Hindlimb muscle (tissue), 1 donor: ENCODE results near the gene RPL28. TPM values are rescaled to one million over a fixed set of nuclear protein-coding genes. Genes with fewer than 3 reads are reported as not detected.

Experiments used
- DNase-seq: peaks from one replicate; pipeline ENCODE4 v3.0.0-alpha.2; 2013
- polyA plus RNA-seq: library from polyadenylated mRNA; unstranded; fragments of 120-200 nt; gene quantifications from one replicate; pipeline ENCODE4 v1.2.1, GENCODE V29; 2013; ENCODE audit not compliant: insufficient read length

The RPL28 gene
- polyA plus RNA-seq, 1 donor: 1,898 TPM

GRCh38 chr19:55373993-55374757 lies 11.6 kb upstream of the RPL28 start:
- DNase-seq: no peak

DNA sequence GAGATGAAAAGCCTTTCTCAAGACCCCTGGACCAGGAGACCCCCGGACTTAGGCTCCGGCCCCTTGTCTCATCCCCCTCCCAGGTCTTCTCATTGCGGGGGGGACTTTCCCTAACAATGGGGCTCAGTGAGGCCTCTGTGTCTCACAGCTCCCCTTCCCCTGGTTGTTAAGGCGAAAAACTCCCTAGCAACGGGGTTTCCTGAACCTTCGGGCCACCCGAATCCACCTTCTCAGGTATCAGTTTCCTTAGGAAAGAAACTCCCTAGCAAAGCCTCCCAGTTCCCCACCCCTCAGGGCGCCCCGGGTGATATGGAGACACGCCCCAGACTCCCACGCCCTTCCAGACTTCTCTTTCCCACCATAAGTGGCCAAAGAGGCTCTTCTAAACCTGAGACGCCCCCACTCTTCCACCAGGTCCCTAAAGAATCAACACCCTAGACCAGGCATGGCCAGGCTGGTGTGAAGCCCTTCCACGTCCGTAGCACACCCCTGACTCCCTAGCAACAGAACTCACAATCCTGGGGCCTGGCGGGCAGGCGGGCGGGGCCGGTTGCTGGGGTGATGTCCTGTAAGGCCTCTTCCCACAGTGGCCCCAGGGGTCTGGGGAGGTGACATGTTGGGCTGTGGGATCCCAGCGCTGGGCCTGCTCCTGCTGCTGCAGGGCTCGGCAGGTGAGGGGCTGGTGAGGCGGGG lies 9.3 kb upstream of the RPL28 start, which contains the start of gene TMEM190:
Gene TMEM190 (plus strand): TSS at position 586 of the 693 bp plus-strand sequence. CDS start 28 bp downstream, at position 614.
- DNase-seq: no peak

GRCh38 chr19:55377356-55378131 lies 8.2 kb upstream of the RPL28 start:
- DNase-seq: no peak

DNA sequence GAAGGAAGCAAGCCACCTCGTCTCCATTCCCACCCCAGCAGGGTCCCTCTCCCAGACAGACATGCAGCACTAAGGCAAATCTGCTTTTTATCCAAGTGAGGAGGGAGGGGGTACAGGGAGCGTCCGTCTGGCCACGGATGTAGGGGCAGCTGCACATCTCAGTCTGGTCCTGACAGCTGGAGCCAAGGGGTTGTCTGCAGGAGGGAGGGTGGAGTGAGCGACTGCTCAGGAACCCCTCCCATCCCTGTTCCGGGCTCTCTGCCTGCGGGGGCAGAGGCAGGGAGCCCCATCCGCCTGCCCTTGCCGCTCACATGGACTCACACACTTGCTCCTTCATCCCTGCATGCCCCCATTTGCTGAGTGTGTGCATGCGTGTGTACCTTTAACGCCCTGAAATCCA lies 6.6 kb upstream of the RPL28 start:
- DNase-seq: peak; percentile 58

DNA sequence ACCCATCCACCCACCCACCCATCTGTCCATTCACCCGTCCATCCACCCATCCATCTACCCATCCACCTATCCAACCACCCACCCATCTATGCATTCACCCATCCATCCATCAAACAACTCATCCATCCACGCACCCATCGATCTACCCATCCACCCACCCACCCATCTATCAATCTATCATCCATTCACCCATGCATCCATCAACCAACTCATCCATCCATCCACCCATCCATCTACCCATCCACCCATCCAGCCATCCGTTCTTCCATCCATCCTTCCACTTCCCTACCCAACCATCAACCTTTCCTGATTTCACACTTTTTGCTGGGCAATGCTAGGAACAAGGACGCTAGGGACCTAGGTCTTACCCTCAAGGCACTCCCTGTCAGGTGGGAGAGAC lies 3.7 kb upstream of the RPL28 start:
- DNase-seq: no peak

DNA sequence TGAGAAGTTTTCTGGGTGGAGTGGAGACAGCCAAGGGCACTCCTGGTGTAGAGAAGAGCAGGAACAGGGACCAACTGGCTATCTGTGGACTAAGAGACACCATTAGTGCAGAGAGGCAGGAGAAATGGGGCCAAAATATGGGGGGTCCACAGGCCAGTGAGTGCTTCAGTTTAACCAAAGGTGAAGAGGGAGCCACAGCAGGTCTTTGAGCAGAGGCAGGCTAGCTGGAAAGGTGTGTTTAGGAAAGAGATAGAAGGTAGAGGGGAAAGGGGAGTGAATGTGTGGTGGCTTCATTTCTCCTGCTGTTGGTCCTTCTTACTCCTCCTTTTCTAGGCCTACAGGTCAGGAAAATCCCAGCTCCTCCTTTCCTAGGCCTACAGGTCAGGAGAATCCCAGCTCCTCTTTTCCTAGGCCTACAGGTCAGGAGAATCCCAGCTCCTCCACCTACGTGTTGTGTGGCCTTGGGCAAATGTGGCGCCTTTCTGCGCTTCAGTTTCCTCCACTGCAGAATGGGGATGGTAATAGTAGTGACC lies 3.1 kb upstream of the RPL28 start:
- DNase-seq: no peak

DNA sequence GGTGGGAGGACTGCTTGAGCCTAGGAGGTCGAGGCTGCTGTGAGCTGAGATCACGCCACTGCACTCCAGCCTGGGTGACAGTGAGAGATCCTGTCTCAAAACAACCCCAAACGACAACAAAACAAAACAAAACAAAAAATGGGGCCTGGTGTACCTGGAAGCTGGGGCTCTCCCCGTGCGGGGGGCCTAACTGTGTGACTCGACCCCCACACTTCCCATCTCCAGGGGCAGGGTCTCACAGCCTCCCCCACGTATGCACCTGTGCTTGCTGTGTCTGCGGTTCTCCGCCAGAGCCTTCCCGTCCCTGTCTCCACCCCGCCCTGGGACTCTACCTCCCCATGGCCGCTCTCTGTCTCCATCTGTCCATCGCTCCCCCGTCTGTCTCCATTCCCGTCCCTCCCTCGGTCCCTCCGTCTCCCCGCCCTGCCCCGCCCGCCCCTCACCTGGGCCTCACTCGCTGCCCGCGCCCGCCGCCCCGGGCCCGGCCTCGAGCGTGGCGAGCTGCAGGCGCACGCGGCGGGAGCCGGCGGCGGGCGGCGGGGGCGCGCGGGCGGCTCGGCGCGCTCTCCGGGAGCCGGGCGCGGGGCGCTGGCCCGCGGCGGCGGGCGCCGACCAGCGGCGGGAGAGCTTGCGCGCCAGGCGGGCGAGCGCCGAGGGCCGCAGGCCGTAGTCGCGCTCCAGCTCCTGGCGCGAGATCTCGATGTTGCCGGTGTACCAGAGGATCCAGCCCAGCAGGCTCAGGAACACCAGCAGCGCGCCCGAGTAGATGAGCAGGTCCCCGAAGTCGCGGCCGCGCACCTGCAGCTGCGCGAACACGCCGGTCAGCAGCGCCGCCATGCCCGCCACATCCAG lies 2.2 kb upstream of the RPL28 start:
- DNase-seq: peak; percentile 68

DNA sequence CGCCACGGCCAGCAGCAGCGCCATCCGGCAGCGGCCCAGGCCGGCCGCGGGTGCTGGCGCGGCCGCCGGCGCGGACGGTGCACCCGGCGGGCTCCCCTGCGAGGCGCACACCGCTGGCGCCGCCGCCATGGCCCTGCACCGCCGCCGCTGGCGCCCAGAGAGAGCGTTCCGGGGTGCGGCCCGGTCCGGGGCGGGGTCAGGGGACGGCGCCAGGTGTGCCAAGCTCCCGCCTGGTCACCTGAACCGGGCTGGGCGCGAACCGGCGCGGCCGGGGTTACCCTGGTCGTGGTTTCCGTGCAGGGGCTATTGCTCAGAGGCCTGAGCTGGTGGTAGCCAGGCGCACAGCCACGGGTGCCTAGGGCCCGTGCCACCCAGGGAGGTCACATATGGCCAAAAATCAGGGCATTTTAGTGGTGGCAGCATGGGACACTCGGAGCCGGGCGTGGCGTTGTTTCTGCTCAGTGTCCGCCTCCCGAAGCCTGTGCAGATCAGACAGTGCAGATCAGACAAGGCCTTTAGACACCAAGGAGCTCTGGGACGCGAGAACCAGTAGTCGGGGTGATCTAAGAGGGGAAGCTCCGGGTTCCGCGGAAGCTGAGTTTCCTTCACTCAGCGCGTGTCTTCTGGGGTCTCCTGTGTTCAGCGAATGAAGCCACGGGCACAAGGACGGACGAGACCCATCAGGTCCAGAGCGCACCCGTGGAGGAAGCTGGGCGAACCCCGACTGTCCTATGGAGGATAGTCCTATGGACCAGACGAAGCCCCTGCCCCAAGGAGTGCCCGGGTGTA lies 1.4 kb upstream of the RPL28 start, which contains the start of gene TMEM238:
Gene TMEM238 (minus strand): TSS at position 162 of the 789 bp plus-strand sequence. CDS start 33 bp downstream, at position 129.
- no peak for DNase-seq

- peak; percentile 97 for DNase-seq
Observed at GRCh38 chr19:55384920-55385723, 610 bp upstream of the RPL28 start.

DNA sequence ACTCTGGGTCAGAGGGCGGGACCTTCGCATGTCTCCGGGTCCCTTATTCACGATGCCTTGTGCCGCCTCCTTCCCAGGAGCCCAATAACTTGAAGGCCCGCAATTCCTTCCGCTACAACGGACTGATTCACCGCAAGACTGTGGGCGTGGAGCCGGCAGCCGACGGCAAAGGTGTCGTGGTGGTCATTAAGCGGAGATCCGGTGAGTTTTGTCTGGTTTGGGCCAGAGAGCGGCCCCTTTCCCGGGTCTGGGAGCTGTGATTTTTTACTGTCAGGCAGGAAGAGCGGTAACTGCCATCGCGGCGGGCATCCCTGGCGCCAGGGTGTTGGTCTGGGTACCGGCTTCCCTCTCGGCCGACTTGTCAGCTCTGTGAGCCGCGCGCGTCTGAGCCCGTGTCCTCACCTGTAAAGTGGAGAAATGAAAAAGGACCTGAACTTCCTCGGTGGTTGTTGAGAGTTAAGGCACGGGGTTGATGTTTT lies 800 bp downstream of the RPL28 start:
- DNase-seq: no peak

GRCh38 chr19:55387736-55388497 lies 2.2 kb downstream of the RPL28 start:
- no peak for DNase-seq

- DNase-seq: no peak
Observed at GRCh38 chr19:55389386-55390317, 3.9 kb downstream of the RPL28 start.

DNA sequence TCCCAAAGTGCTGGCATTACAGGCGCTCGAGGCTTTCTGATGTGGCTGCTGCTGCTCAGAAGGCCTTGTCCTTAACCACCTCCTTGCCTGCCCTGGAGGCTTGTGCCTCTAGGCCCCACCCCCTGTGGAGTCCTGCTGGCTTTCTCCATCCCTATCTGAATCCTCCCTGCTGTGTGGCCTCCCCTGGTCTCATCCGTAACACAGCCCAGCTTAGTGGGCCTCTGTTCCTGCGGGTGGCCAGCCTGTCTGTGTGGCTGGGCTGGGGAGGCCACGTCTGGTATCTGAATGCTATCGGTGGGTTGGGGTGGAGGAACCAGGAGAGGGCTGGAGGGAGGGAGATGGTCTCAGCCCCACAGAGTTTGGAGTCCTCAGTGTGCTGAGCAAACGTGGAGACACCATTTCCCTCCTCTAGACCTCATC lies 4.7 kb downstream of the RPL28 start:
- DNase-seq: no peak

- no peak for DNase-seq
Observed at GRCh38 chr19:55391191-55391670, 5.5 kb downstream of the RPL28 start.

GRCh38 chr19:55391702-55392615 lies 6.2 kb downstream of the RPL28 start:
- DNase-seq: no peak
